GM19035 (cell line): Measurements from ENCODE around the gene IL1R2.

ENCODE experiments used
- ATAC-seq: cut with Tn5 transposase; IDR thresholded peaks from one replicate; pipeline ENCODE4 v1.9.1; 2021; ENCODE audit not compliant: unreplicated experiment

The IL1R2 gene

GRCh38 chr2:102018823-102019445 lies 27.2 kb downstream of the IL1R2 start:
- ATAC-seq = no peak

GRCh38 chr2:102020596-102021170 lies 28.9 kb downstream of the IL1R2 start:
- peak; percentile 71 for ATAC-seq

GRCh38 chr2:102021779-102022178 lies 30.0 kb downstream of the IL1R2 start:
- ATAC-seq = no peak

GRCh38 chr2:102022884-102023539 lies 31.3 kb downstream of the IL1R2 start:
- ATAC-seq = no peak

- ATAC-seq = no peak
Observed at GRCh38 chr2:102024410-102024809, 32.6 kb downstream of the IL1R2 start.

GRCh38 chr2:102025016-102025501 lies 33.3 kb downstream of the IL1R2 start:
- ATAC-seq = peak; percentile 54

- ATAC-seq = peak; percentile 52
Observed at GRCh38 chr2:102025583-102026267, 34.0 kb downstream of the IL1R2 start.

GRCh38 chr2:102027036-102027980 lies 35.5 kb downstream of the IL1R2 start:
- ATAC-seq = no peak

GRCh38 chr2:102028470-102028869 lies 36.7 kb downstream of the IL1R2 start:
- no peak for ATAC-seq

GRCh38 chr2:102029405-102029804 lies 37.6 kb downstream of the IL1R2 start:
- no peak for ATAC-seq

GRCh38 chr2:102029952-102030351 lies 38.2 kb downstream of the IL1R2 start:
- no peak for ATAC-seq

GRCh38 chr2:102030502-102030854 lies 38.7 kb downstream of the IL1R2 start:
- ATAC-seq = no peak

- ATAC-seq = no peak
Observed at GRCh38 chr2:102030855-102031527, 39.2 kb downstream of the IL1R2 start.

- ATAC-seq = no peak
Observed at GRCh38 chr2:102032368-102033030, 40.7 kb downstream of the IL1R2 start.

GRCh38 chr2:102033031-102033749 lies 41.4 kb downstream of the IL1R2 start:
- no peak for ATAC-seq

- no peak for ATAC-seq
Observed at GRCh38 chr2:102033750-102034682, 42.3 kb downstream of the IL1R2 start.

- ATAC-seq = no peak
Observed at GRCh38 chr2:102034683-102035548, 43.2 kb downstream of the IL1R2 start.
